ENCODE measurements around the gene MYL12A.

The MYL12A gene

GRCh38 chr18:3281456-3282400, 34.1 kb downstream of the MYL12A start:
- DNase-seq (ENCODE audit: low read depth, low spot score), result peak; percentile 87

DNA sequence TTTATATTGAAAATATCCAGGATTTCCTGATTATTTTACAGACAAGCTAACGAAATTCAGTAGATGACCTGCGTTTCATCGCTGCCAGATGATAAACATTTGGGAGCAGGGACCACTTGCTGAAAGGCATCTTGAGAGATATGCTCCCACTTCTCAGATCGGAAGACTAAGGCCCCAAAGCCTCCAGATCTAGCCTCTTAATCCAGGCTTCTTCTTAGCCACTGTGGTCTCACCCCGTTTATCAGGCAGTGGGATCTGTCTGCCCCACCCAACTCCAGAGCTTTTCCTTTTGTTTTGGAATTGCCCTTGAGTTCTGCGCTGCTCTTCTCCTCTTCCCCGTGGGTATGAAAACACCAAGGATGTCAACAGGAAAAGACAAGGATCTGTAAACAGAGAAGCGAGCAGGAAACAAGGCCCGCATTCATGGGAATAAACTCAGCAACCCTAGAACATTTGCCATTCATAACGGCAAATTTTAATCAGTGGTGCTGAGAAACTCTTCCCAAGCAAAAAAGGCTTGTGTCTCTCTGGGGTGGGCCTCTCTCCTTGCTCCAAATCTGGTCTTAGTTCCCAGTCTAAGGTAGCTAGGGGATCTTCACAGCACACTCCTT, 35.8 kb downstream of the MYL12A start:
- DNase-seq (ENCODE audit: low read depth, low spot score), result no peak

DNA sequence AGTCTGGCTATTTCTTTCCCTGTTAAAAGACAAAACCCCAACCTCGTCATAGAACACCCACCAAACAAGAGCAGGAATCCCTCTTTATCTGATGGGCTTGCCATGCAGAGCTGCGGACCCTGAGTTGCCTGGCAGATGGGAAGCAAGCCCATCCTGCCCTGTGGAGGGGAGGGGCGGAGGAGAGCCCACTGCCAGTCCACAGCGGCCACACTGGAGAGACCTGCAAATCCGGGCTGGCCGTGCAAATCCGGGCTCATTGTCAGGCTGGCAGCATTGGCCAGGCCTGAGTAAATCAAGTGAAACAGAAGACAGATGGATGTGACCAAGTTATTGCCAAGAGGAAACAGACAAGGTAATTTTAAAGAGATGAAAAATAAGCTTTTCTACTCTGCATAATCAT, 36.3 kb downstream of the MYL12A start:
- peak; percentile 40 for DNase-seq (ENCODE audit: low read depth, low spot score)

- DNase-seq (ENCODE audit: low read depth, low spot score), result no peak
Measured at GRCh38 chr18:3284501-3284900, 36.9 kb downstream of the MYL12A start.

- no peak for DNase-seq (ENCODE audit: low read depth, low spot score)
Measured at GRCh38 chr18:3286159-3286558, 38.6 kb downstream of the MYL12A start.

DNA sequence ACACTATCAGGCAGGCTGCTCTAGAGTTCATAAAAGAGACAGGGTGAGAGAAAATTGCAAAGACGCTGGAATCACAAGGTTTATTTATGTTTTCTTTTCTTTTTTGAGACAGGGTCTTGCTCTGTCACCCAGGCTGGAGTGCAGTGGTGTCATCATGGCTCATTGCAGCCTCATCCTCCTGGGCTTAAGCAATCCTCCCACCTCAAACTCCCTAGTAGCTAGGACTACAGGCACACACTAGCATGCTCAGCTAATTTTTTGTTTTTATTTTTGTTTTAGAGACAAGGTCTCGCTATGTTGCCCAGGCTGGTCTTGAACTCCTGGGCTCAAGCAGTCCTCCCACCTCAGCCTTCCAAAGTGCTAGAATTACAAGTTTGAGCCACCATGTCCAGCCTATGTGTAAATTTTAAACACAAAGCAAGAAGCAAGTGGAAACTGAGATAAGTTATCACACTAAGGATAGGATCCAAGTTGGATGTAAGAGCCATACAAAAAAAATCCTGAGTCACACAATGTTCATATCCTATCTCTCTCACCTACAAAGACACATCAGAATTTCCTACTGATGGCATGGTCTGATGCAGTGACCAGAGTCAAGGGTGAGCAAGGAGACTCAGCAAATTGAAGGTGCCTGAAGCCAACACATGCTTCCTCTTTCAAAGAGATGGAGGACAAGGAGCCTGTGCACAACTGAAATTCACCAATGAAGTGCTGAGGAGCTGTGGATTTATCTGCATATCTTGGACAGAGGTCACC, 45.8 kb downstream of the MYL12A start:
- no peak for DNase-seq (ENCODE audit: low read depth, low spot score)

GRCh38 chr18:3294435-3295080, 47.0 kb downstream of the MYL12A start:
- no peak for DNase-seq (ENCODE audit: low read depth, low spot score)

DNA sequence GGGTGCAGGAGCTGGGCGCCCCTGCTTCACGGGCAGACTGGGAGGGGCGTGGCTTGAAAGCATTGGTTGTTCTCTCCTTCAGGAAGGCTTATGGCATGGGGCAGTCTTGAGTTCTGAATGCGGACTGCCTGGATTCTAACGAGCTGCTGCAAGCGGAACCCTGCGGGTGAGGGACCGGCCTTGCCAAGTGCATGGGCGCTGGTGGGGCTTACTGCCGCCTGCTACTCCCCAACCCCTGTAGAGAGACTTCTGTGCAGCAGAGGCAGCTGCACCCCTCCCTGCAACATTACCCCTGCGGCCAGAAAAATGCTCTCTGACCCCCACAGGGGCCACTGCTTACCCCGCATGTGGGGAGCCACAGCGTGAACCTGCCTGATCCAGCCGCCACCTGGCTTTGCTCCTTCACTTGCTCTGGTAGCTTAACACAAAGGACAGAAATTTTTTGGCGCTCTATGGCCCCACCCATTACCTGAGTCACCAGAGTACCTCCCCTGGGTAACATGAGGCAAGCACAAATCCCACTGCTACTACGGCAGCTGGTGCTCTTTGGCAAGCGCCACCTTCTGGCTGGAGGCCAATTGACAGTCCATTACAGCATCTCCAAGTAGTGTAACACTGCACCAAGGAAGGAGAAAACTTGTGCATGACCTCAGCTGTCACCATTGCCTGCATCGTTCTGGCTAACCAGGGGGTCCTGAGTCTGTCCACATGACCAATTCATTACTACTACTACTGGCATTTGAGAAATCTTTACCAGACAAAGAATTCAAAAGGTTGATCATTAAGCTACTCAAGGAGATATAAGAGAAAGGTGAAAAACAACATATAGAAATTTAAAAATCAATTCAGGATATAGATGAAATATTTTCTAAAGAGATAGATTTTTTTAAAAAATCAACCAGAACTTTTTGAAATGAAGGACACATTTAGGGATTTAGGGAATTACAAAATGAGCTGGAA, 49.7 kb downstream of the MYL12A start:
- DNase-seq (ENCODE audit: low read depth, low spot score), result peak; percentile 93

GRCh38 chr18:3304832-3305231, 57.2 kb downstream of the MYL12A start:
- peak; percentile 34 for DNase-seq (ENCODE audit: low read depth, low spot score)

- DNase-seq (ENCODE audit: low read depth, low spot score), result peak; percentile 95
Measured at GRCh38 chr18:3305354-3305762, 57.8 kb downstream of the MYL12A start.

All from astrocyte of the hippocampus (primary cell).